NCI-H2081 treated with DMSO at 0.1 percent for 48 hours (cell line): ENCODE measurements around the gene KRTAP10-1.
"Not testable (repeated sequence)": the region's sequence is repeated elsewhere in the genome, so short reads cannot be mapped to it uniquely, and the experiment has no call there.

Source experiments
- DNase-seq: peaks from one replicate; lab custom pipeline; 2025; lab: John Stamatoyannopoulos, UW

Gene KRTAP10-1

GRCh38 chr21:44539991-44540666 lies at the start of gene KRTAP10-1:
Gene KRTAP10-1 (minus strand): TSS chr21:44540195. CDS start chr21:44540150, 45 bp downstream.
- no peak for DNase-seq

GRCh38 chr21:44589094-44589493 lies 49.1 kb upstream of the KRTAP10-1 start:
- DNase-seq, result no peak

GRCh38 chr21:44585892-44586291 lies 45.9 kb upstream of the KRTAP10-1 start:
- no peak for DNase-seq

- no peak for DNase-seq
These were observed 43.8 kb upstream of the KRTAP10-1 start for GRCh38 chr21:44583800-44584147.

GRCh38 chr21:44583089-44583799 lies 43.2 kb upstream of the KRTAP10-1 start:
- no peak for DNase-seq

- no peak for DNase-seq
These were observed 42.1 kb upstream of the KRTAP10-1 start for GRCh38 chr21:44582055-44582454.

- no peak for DNase-seq
These were observed 41.2 kb upstream of the KRTAP10-1 start for GRCh38 chr21:44581158-44581557.

- not testable (repeated sequence) for DNase-seq
These were observed 40.3 kb upstream of the KRTAP10-1 start, which contains the start of gene KRTAP10-5 for GRCh38 chr21:44580231-44580821. Gene KRTAP10-5 (minus strand): TSS chr21:44580604. CDS start chr21:44580578, 26 bp downstream.

- no peak for DNase-seq
These were observed 39.8 kb upstream of the KRTAP10-1 start for GRCh38 chr21:44579833-44580144.

- no peak for DNase-seq
These were observed 39.2 kb upstream of the KRTAP10-1 start for GRCh38 chr21:44579056-44579832.

GRCh38 chr21:44578371-44579055 lies 38.5 kb upstream of the KRTAP10-1 start:
- no peak for DNase-seq

- DNase-seq, result no peak
These were observed 36.0 kb upstream of the KRTAP10-1 start for GRCh38 chr21:44576025-44576420.

- no peak for DNase-seq
These were observed 35.5 kb upstream of the KRTAP10-1 start for GRCh38 chr21:44575307-44576024.

GRCh38 chr21:44574457-44575306 lies 34.7 kb upstream of the KRTAP10-1 start:
- DNase-seq, result no peak

GRCh38 chr21:44573630-44574456 lies 33.8 kb upstream of the KRTAP10-1 start, which contains the start of gene KRTAP10-4:
Gene KRTAP10-4 (plus strand): TSS chr21:44573729. CDS start chr21:44573759, 30 bp downstream.
- not testable (repeated sequence) for DNase-seq

GRCh38 chr21:44572959-44573583 lies 33.1 kb upstream of the KRTAP10-1 start:
- no peak for DNase-seq

- no peak for DNase-seq
These were observed 32.1 kb upstream of the KRTAP10-1 start for GRCh38 chr21:44571844-44572782.

GRCh38 chr21:44571296-44571695 lies 31.3 kb upstream of the KRTAP10-1 start:
- no peak for DNase-seq
